ENCODE measurements around the gene ZNF280C.

DNA sequence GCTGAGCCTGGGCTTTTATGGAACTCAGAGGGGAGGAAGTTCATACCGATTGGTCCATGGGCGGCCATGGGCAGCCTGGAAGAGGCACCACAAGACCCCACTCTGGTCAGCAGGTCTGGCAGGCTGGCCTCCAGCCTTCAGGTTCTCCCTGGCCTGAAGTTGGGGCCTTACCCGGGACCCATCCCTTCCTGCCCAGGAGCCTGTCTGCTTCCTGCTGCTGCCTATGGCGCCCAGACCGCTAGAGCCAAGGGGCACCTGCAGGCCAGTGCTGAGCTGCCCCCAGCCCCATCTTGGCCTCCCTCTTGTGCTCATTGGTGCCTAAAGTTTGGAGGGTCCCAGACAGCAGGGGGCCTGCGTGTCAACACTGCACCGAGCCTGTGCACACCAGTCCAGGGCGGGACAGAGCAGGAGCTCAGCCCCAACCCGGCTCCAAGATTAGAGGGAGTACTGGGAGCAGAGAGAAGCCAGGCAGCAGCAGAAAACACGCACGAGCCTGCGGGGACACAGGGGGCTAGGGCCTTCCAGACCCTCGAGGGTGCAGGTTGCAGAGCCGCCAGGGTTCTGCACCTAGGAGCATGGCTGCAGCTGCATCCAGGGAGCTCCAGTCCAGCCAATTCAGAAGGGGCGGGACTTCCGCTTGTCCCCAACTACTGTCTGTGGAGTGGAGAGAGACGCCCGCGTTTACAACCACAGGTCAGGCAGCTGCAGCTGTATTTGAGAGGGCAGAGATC lies 30.7 kb upstream of the ZNF280C start:
- TF ChIP-seq, protein P1, sequence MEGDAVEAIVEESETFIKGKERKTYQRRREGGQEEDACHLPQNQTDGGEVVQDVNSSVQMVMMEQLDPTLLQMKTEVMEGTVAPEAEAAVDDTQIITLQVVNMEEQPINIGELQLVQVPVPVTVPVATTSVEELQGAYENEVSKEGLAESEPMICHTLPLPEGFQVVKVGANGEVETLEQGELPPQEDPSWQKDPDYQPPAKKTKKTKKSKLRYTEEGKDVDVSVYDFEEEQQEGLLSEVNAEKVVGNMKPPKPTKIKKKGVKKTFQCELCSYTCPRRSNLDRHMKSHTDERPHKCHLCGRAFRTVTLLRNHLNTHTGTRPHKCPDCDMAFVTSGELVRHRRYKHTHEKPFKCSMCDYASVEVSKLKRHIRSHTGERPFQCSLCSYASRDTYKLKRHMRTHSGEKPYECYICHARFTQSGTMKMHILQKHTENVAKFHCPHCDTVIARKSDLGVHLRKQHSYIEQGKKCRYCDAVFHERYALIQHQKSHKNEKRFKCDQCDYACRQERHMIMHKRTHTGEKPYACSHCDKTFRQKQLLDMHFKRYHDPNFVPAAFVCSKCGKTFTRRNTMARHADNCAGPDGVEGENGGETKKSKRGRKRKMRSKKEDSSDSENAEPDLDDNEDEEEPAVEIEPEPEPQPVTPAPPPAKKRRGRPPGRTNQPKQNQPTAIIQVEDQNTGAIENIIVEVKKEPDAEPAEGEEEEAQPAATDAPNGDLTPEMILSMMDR (IDR thresholded peaks at IDR 0.05): no peak
- TF ChIP-seq POLR2A (IDR thresholded peaks at IDR 0.05): no peak

Measured in uterus (tissue), 2 donors.